Keratinocyte (primary cell): ENCODE measurements around the gene EEF1G.

Experiments used
- CTCF ChIP-seq, 3 experiments: IDR thresholded peaks in 1 of 3; conservative IDR thresholded peaks in 1 of 3; optimal IDR thresholded peaks in 1 of 3; 2 replicates in 2 of 3; 3 replicates in 1 of 3; pipeline versions ENCODE3 to v1.5.1; 2011; ENCODE audit warnings: low read length in 3 of 3, mild to moderate bottlenecking in 3 of 3, moderate library complexity in 2 of 3, control low read depth in 1 of 3, inconsistent platforms in 1 of 3; ENCODE audit not compliant: insufficient read depth in 2 of 3; ENCODE audit errors: extremely low read depth in 1 of 3
- EZH2 ChIP-seq: IDR thresholded peaks from one replicate; pipeline ENCODE4 v1.6.1; 2012; ENCODE audit warnings: inconsistent platforms, mild to moderate bottlenecking, low read length, moderate library complexity

- TF ChIP-seq CTCF (optimal IDR thresholded peaks at IDR 0.05 in 1 of 3, IDR thresholded peaks at IDR 0.05 in 1 of 3, conservative IDR thresholded peaks at IDR 0.05 in 1 of 3; ENCODE audit: extremely low read depth in 1 of 3, insufficient read depth in 2 of 3, low read length in 3 of 3) = no peak
- no peak for TF ChIP-seq EZH2
Measured at GRCh38 chr11:62622476-62623089, 48.9 kb upstream of the EEF1G start.
